Stimulated activated naive CD4-positive, alpha-beta T cell (primary cell): ENCODE data around the gene PIP5K1C.

Experiments
- DNase-seq, 6 experiments: peaks; one replicate each; lab custom pipeline; 2025; lab: John Stamatoyannopoulos, UW

The PIP5K1C gene

GRCh38 chr19:3694361-3695123, 5.7 kb downstream of the PIP5K1C start:
- no peak for DNase-seq

GRCh38 chr19:3693025-3693925, 7.0 kb downstream of the PIP5K1C start:
- no peak for DNase-seq

DNA sequence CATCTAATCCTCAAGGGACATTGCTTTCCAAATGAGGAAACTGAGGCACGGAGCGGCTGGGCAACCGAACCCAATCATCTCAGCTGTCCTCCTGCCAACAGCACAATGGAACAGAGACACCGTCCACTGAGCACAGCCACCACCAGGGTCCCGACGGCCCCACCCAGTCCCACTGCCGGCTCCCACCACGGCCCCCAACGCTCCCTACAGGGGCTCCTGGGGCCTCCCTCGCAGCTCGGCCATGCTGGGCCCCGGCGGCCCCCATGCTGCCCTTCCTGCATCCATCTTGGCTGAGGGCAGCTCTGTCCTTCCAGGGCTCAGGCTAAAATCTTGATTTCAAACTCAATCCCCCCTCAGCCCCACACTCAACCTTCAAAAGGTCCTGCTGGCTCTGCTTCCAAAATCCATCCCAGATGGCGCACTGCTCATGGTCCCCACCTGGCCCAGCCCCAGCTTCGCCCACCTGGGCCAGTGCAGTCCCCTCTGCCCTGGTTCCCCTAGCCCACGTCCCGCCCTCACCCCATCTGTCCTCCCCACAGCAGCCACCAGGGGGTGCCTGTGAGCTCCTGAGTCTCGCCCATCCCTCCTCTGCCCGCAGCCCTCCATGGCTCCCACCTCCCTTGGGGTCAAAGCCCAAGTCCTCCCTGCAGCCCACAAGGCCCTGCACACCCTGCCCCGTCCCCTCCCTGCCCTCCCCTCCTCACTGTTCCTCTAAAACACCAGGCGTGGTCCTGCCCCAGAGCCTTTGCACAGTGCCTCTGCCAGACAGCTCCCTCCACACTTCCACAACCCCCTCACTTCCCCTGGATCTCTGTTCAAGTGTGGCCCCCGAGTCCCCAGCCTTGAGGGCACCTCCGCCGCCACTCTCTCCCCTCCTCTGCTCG, 7.9 kb downstream of the PIP5K1C start:
- peak in 5 of 6 experiments; percentile 36 to 64 (median 43) for DNase-seq

- no peak for DNase-seq
Measured at GRCh38 chr19:3691726-3692125, 8.5 kb downstream of the PIP5K1C start.

- no peak for DNase-seq
Measured at GRCh38 chr19:3691372-3691716, 8.9 kb downstream of the PIP5K1C start.

DNA sequence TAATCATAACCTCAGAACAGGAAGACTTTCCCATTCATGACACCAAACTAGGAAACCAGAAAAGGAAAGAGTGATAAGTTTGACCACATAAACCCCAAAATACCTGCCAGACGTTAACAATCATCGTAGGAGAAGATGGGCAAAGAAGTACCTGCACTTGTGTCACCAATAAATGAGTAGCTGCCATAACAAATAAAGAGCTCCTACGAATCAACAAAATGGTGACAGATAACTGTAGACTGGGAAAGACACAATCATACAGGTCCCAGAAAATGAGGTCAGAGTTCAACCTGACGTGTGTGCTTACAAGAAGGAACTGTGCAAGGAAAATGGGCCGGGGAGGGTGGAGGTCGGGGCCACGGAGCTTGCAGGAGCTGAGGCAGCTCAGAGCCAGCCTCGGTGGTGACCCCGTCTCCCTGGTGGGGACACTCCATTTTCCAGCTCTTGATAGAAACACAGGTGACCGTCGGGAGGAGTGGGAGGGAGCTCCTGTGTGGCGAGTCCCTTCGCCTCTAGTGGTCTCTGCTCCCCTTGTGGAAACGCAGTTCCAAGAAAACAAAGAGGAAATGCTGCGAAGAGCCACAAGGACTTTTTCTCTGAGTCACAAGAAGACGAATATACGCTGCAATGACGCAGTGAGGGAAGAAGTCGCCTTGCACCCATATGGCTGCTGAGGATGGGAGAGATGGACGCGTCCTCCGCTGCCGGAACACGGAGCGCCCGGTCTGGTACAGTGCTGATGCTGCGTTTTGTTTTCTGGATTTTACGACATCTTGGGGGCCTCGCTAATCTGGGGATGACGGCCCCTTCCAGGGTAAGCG, 9.5 kb downstream of the PIP5K1C start:
- DNase-seq, result no peak

DNA sequence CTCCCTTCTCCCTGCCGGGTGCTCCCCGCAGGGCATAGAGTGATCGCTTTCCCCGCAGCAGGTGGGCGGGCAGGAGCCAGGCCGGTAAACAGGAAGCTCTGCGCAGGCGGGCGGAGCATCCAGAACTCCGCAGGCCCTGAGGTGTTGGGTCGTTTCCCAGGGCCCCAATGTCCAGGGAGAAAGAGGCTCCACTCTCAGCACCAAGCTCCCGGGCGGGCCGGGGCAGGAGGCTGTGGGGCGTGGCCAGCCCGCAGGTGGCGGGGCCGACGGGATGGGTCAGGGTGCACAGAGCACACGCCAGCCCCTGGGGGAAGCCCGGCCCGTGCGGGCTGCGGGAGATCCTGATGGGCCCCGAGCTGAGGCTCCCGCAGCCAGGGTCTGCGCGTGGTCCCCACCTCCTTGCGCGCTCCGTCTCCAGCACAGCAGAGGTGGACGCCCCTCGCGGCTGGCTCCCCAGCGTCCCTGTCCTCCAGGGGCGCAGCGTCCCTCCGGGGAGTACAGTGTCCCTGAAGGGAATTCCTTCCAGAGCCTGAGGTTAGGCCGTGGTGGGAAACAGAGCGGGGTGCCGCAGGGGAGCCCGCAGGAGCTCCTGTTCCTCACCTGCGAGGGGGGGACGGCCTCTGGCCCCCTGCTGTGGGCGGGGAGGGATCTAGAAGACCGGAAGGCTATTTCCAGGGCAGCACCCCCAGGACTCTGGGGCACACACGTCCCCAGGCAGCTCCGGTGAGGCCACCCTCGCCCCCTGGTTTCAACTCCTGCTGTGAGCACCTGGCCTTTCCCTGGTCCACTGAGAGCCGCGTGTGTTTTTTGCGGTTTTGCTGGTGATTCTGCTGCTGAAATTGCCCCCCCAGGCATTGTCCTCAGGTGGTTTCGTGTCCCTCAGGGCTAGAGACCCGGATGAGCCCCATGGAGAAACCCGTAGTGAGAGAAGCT, 12.2 kb downstream of the PIP5K1C start:
- peak in 5 of 6 experiments; percentile 6 to 68 (median 44) for DNase-seq

DNA sequence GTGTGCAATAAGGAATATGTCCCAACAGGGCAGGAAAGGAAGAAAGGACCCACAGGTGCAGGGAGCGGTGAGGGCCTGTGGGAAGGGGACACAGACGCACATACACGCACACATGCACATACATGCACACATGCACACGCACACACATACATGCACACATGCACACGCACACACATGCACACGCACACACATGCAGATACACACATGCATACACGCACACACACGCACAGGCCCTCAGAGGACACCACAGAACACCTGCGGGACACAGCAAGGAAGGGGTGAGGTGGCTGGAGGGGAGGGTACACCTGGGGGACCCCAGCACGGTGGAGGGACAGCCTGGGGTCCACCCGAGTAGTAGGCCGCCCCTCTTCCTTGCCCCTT, 12.9 kb downstream of the PIP5K1C start:
- DNase-seq, result peak in 2 of 6 experiments; percentile 44 to 68

DNA sequence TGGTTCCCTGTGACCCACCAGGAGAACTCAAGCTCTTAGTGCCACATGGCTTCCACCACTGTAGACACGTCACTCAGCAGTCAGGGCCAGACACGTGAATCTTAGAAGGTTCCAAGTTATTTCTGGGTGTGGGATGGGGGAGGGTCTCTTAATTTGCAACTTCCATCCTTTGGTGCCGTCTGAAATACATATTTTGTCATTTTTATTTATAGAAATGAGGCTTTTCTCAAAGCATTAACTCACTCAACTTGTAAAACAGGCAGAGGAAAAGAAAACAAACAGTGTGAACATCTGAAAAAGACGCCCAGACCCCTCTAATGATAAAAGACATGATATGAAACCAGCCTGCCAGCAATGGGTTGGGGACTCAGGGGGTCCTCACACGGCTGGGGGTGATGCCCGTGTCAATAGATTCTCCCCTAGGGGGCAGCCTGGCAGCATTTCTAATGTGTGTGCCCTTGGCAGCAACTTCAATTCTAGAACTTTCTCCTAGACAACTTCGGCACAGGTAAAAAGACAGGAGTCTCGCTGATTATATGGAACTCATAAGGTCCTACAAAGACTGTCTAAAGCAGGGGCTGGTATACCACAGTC, 15.4 kb downstream of the PIP5K1C start:
- DNase-seq, result no peak

- DNase-seq, result no peak
Measured at GRCh38 chr19:3684054-3684816, 16.0 kb downstream of the PIP5K1C start.

DNA sequence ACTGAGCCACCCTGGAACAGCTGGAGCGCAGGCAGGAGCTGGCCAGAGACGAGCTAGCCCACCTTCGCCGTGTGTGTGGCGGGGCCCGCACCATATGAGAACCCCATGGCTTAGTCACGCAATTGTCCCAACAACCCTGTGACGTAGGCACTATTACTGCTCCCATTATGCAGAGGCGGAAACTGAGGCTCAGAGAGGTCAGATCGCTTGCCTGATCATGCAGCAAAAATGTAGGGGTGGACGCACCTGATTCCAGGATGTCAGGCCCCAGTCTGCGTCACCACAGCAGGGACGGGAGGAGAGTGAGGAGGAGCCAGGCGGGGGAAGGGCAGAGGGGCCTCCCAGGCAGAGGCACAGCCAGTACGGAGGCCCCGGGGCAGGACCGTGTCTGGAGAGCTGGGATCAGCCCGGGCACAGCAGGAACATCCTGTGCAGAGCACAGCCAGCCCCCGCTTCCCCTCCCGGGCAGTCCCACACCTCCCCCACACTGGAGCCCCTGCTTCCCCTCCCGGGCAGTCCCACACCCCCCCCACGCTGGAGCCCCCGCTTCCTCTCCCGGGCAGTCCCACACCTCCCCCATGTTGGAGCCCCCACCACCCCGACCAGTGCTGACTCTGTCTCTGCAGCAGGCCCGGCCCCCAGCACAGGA, 16.7 kb downstream of the PIP5K1C start:
- no peak for DNase-seq

DNA sequence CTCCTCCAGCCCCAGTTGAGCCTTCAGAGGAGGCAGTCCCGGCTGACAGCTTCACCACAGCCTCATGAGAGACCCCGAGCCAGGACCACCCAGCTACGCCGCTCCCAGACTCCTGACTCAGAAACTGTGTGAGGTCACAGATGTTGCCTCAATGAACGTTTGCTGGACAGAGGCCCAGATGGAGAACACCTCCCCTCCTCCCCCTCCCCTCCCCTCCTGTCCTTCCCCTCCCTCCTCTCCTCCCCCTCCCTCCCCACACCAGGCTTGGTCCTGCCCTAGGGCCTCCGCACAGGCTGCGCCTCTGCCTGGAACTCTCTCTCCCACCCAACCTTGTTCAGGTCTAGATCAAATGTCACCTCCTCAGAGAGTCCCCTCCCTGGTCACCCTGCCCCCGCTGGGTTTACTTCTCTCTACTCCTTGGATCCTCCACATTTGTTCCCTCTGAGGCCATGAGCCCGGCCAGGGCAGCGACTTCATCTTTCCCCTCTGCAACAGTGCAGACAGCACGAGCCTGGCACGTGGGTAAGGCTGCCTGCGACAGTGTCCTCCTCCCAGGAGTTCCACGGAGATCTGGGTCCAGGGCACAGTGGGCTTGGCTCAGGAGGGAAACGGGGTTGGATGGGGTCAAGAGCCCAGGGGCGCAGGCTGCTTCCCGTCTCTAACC, 17.4 kb downstream of the PIP5K1C start:
- DNase-seq, result no peak

DNA sequence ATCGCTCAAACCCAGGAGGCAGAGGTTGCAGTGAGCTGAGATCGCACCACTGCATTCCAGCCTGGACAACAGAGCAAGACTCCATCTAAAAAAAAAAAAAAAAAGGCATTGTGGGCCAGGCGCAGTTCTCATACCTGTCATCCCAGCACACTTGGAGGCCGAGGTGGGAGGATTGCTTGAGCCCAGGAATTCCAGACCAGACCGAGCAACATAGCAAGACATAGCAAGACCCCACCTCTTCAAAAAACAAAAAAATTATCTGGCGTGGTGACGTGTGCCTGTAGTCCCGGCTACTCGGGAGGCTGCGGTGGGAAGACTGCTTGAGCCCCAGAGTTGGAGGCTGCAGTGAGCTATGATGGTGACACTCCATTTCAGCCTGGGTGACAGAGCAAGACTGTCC, 18.0 kb downstream of the PIP5K1C start:
- DNase-seq, result no peak

- no peak for DNase-seq
Measured at GRCh38 chr19:3680939-3681338, 19.3 kb downstream of the PIP5K1C start.

DNA sequence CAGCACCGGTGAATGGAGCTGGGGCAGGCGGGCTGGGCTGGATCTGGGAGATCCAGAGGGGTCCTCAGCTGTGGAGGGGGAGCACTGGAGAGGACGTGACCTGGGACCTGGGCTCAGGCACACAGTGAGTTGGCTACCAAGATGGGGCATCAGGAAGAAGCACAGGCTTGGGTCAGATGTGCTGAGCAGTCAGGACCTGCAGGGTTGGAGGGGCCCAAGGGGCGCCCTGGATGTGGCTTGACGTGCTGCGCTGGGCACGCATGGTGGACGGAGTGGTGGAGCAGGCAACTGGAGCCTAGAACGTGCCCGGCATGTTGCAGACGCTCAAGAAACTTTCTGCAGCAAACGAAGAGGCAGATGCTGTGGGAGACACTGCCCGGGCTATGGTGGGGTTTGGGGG, 20.7 kb downstream of the PIP5K1C start:
- DNase-seq, result no peak

DNA sequence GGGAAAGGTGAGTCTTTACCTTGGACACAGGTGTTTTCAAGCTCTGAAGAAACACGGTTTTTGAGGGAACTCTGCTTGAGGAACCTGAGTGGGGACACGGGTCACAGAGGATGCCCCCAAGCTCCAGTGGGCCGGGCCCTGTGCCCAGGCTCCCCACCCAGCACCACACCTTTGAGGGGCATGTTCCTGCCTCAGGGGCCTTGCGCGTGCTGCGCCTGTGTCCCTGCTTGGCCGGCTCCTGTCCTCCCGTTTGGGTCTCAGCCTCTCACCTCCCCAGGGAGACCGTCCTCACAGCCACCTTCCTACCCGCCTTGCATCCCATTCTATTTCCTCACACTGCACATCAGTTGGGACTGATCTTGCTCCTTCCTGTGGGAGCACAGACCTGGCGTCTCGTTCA, 21.1 kb downstream of the PIP5K1C start:
- DNase-seq, result no peak

GRCh38 chr19:3678188-3678587, 22.1 kb downstream of the PIP5K1C start:
- no peak for DNase-seq
